Parathyroid adenoma (tissue), 2 donors: ENCODE measurements around the gene ATP6V0A1.
A peak's percentile ranks its signal among the peaks of the same experiment; 100 is the strongest.

Source experiments
- H2AFZ ChIP-seq: fragments of 300-600 bp; sonication (generic); one replicate; pipeline ENCODE4 v1.7.0; 2017; ENCODE audit warnings: antibody characterized with exemption, mild to moderate bottlenecking
- H3K27ac ChIP-seq: fragments of 300-600 bp; sonication (generic); one replicate; pipeline ENCODE4 v1.7.0; 2017
- H3K27me3 ChIP-seq: fragments of 300-600 bp; sonication (generic); one replicate; pipeline ENCODE4 v1.7.0; 2017; ENCODE audit warnings: low read length; ENCODE audit not compliant: control insufficient read depth, insufficient read depth
- H3K36me3 ChIP-seq: fragments of 300-600 bp; sonication (generic); one replicate; pipeline ENCODE4 v1.7.0; 2017; ENCODE audit warnings: low read length; ENCODE audit not compliant: control insufficient read depth, insufficient read depth
- H3K4me1 ChIP-seq: fragments of 300-600 bp; sonication (generic); one replicate; pipeline ENCODE4 v1.7.0; 2017; ENCODE audit warnings: control low read depth
- H3K4me2 ChIP-seq: fragments of 300-600 bp; sonication (generic); one replicate; pipeline ENCODE4 v1.7.0; 2017; ENCODE audit warnings: low read length
- H3K4me3 ChIP-seq: fragments of 300-600 bp; sonication (generic); one replicate; pipeline ENCODE4 v1.7.0; 2017; ENCODE audit warnings: low read depth, low read length
- H3K79me2 ChIP-seq: fragments of 300-600 bp; sonication (generic); one replicate; pipeline ENCODE4 v1.7.0; 2017; ENCODE audit warnings: control low read depth
- H3K9ac ChIP-seq: fragments of 300-600 bp; sonication (generic); one replicate; pipeline ENCODE4 v1.7.0; 2017; ENCODE audit warnings: mild to moderate bottlenecking
- H3K9me3 ChIP-seq: fragments of 300-600 bp; sonication (generic); one replicate; pipeline ENCODE4 v1.7.0; 2017; ENCODE audit warnings: low read length; ENCODE audit not compliant: control insufficient read depth
- TF ChIP-seq, protein P1 (sequence below): fragments of 300-600 bp; sonication (generic); IDR thresholded peaks from one replicate; pipeline ENCODE4 v1.7.0; 2017; ENCODE audit warnings: antibody characterized with exemption, mild to moderate bottlenecking
- donor health status: primary hyperparathyroidism.

ATP6V0A1 gene

DNA sequence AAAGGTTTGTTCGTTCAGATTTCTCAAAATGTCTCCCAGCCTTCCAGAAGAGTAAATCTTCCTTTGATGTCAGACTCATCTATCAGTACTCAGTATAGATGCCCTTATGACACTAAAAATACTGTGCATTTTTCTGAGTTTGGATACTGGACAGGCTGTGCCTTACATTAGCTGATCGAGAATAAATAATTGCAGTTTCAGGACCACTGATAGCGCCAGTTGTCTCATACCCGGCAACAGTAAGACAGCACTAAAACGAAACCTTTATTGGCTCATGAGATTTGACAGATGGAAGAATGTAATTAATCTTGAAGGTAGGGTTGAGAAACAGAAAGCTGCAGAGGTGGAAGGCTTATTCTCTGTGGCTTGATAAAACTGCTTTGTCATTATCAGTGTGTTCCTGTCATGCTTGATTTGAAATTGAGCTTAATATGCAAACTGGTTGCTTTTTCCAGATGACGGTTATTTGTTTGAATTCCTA lies 1.2 kb downstream of the ATP6V0A1 start:
- H3K4me1 ChIP-seq: peaks cover 20% of the 10 kb centered on the region
- peak overlapping the region; percentile 98 for H3K4me3 ChIP-seq
- no peaks in the 10 kb centered on the region for H3K27me3 ChIP-seq

DNA sequence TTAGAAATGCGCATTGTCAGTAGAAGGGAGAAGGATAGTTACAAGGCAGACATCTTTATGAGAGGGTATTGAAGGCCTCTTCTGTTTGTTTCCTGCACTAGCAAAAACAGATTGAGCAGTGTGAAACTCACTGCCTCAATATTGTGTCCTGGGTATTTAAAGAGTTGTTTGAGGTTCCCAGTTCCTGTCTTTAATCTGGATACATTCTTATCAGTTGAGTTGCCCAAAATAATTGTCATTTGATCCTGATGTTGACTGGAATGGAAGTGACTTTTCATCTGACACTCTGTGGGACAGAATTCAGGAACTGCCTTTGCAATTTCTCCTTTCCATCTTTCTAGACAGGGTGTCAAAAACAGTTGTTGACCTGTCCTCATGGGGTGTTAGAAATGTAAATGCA lies 1.7 kb downstream of the ATP6V0A1 start:
- no peaks in the 10 kb centered on the region for H3K27me3 ChIP-seq
- H3K4me3 ChIP-seq: peak overlapping the region; percentile 98
- TF ChIP-seq, protein P1, sequence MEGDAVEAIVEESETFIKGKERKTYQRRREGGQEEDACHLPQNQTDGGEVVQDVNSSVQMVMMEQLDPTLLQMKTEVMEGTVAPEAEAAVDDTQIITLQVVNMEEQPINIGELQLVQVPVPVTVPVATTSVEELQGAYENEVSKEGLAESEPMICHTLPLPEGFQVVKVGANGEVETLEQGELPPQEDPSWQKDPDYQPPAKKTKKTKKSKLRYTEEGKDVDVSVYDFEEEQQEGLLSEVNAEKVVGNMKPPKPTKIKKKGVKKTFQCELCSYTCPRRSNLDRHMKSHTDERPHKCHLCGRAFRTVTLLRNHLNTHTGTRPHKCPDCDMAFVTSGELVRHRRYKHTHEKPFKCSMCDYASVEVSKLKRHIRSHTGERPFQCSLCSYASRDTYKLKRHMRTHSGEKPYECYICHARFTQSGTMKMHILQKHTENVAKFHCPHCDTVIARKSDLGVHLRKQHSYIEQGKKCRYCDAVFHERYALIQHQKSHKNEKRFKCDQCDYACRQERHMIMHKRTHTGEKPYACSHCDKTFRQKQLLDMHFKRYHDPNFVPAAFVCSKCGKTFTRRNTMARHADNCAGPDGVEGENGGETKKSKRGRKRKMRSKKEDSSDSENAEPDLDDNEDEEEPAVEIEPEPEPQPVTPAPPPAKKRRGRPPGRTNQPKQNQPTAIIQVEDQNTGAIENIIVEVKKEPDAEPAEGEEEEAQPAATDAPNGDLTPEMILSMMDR: no peak
- H3K27ac ChIP-seq: peak overlapping the region; percentile 96
- H3K79me2 ChIP-seq: peaks cover 26% of the 10 kb centered on the region
- H3K4me2 ChIP-seq: peak overlapping the region; percentile 68
- H3K9ac ChIP-seq: no peak overlapping the region
- peak overlapping the region; percentile 88 for H2AFZ ChIP-seq
- no peaks in the 10 kb centered on the region for H3K36me3 ChIP-seq
- H3K4me1 ChIP-seq: peaks cover 20% of the 10 kb centered on the region
- H3K9me3 ChIP-seq: no peaks in the 10 kb centered on the region

More for the DNA sequence above, 1.2 kb downstream of the ATP6V0A1 start:
- peak overlapping the region; percentile 88 for H2AFZ ChIP-seq
- peak overlapping the region; percentile 67 for H3K9ac ChIP-seq
- TF ChIP-seq, protein P1: no peak
- H3K27ac ChIP-seq: peak overlapping the region; percentile 96
- peaks cover 21% of the 10 kb centered on the region for H3K79me2 ChIP-seq
- H3K36me3 ChIP-seq: no peaks in the 10 kb centered on the region
- H3K4me2 ChIP-seq: peak overlapping the region; percentile 68
- no peaks in the 10 kb centered on the region for H3K9me3 ChIP-seq

DNA sequence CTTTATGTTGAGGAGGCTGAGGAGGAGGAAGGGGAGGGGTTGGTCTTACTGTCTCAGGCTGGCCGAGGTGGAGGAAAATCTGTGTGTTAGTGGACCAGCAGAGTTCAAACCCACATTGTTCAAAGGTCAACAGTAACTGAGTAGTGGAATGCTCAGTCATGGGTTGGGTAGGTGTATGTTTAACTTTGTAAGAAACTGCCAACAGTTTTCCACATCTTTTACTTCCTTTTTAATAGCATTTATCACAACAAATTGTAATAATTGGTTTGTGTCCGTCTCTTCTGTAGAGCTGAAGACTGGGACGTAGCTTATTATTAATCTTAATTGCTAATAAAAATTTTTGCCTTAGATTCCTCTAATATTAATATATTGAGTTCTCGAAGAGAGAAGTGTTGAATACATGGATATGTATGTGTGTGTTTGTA lies 5.3 kb downstream of the ATP6V0A1 start:
- Histone ChIP-seq H3K4me1 (peaks cover 6% of the 10 kb centered on the region), H3K9me3 (no peaks in the 10 kb centered on the region), H3K9ac (no peak overlapping the region), H3K36me3 (no peaks in the 10 kb centered on the region), H2AFZ (no peak overlapping the region), H3K4me3 (no peak overlapping the region), H3K79me2 (peaks cover 28% of the 10 kb centered on the region), H3K27ac (no peak overlapping the region), H3K4me2 (no peak overlapping the region), H3K27me3 (no peaks in the 10 kb centered on the region)
- TF ChIP-seq, protein P1: no peak

DNA sequence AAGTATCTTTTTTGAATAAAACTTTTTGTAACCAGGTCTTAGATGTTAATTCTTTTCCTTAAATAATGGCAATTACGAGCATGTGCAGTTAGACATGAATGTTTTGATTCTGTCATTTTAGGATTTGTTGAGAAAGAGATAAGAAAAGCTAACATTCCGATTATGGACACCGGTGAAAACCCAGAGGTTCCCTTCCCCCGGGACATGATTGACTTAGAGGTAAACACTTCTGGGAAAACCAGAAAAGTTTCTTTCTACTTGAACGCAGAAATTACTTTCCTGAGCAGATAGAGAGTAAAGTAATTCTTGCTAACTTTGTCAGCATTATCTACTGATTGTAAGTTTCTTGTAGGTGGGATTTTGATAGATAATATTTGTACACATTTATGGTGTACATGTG lies 9.2 kb downstream of the ATP6V0A1 start:
- Histone ChIP-seq H3K27me3 (no peaks in the 10 kb centered on the region), H2AFZ (no peak overlapping the region), H3K4me2 (no peak overlapping the region), H3K4me1 (peaks cover 3% of the 10 kb centered on the region), H3K36me3 (no peaks in the 10 kb centered on the region), H3K9me3 (no peaks in the 10 kb centered on the region), H3K4me3 (no peak overlapping the region), H3K9ac (no peak overlapping the region), H3K79me2 (peaks cover 10% of the 10 kb centered on the region), H3K27ac (no peak overlapping the region)
- TF ChIP-seq, protein P1: no peak
